Measurements from ENCODE around the gene CTBP2.

CTBP2 gene

GRCh38 chr10:125114761-125115391 lies 45.5 kb downstream of the CTBP2 start:
- TF ChIP-seq CTCF (IDR thresholded peaks at IDR 0.05; ENCODE audit: low read depth, low read length, missing control alignments), result no peak
- H3K4me3 ChIP-seq (ENCODE audit: low read depth, low read length), result no peak overlapping the region
- no peak for DNase-seq (ENCODE audit: low read depth)

GRCh38 chr10:125113691-125114371 lies 46.5 kb downstream of the CTBP2 start:
- no peak overlapping the region for H3K4me3 ChIP-seq (ENCODE audit: low read depth, low read length)
- no peak for TF ChIP-seq CTCF (IDR thresholded peaks at IDR 0.05; ENCODE audit: low read depth, low read length, missing control alignments)
- no peak for DNase-seq (ENCODE audit: low read depth)

GRCh38 chr10:125112697-125113494 lies 47.5 kb downstream of the CTBP2 start:
- no peak for DNase-seq (ENCODE audit: low read depth)
- no peak for TF ChIP-seq CTCF (IDR thresholded peaks at IDR 0.05; ENCODE audit: low read depth, low read length, missing control alignments)
- H3K4me3 ChIP-seq (ENCODE audit: low read depth, low read length), result no peak overlapping the region

GRCh38 chr10:125111118-125111727 lies 49.1 kb downstream of the CTBP2 start:
- H3K4me3 ChIP-seq (ENCODE audit: low read depth, low read length), result no peak overlapping the region
- TF ChIP-seq CTCF (IDR thresholded peaks at IDR 0.05; ENCODE audit: low read depth, low read length, missing control alignments), result no peak
- DNase-seq (ENCODE audit: low read depth), result no peak

- no peak overlapping the region for H3K4me3 ChIP-seq (ENCODE audit: low read depth, low read length)
- DNase-seq (ENCODE audit: low read depth), result no peak
- TF ChIP-seq CTCF (IDR thresholded peaks at IDR 0.05; ENCODE audit: low read depth, low read length, missing control alignments), result no peak
Observed at GRCh38 chr10:125107965-125108580, 52.3 kb downstream of the CTBP2 start.

- H3K4me3 ChIP-seq (ENCODE audit: low read depth, low read length), result no peak overlapping the region
- no peak for DNase-seq (ENCODE audit: low read depth)
- TF ChIP-seq CTCF (IDR thresholded peaks at IDR 0.05; ENCODE audit: low read depth, low read length, missing control alignments), result no peak
Observed at GRCh38 chr10:125107166-125107949, 53.0 kb downstream of the CTBP2 start.

All from GM12864 (cell line).